Stimulated activated CD4-positive, alpha-beta T cell treated with anti-CD3 and anti-CD28 coated beads, Interleukin-4, amount 100 ng/mL, for 48 hours (primary cell): ENCODE measurements around the gene CDX2.

Experiments used
- DNase-seq, 2 donors: peaks; one replicate each; pipeline ENCODE4 v3.0.0-alpha.2; 2020; ENCODE audit warnings: low read depth in 2 of 2

The CDX2 gene

DNA sequence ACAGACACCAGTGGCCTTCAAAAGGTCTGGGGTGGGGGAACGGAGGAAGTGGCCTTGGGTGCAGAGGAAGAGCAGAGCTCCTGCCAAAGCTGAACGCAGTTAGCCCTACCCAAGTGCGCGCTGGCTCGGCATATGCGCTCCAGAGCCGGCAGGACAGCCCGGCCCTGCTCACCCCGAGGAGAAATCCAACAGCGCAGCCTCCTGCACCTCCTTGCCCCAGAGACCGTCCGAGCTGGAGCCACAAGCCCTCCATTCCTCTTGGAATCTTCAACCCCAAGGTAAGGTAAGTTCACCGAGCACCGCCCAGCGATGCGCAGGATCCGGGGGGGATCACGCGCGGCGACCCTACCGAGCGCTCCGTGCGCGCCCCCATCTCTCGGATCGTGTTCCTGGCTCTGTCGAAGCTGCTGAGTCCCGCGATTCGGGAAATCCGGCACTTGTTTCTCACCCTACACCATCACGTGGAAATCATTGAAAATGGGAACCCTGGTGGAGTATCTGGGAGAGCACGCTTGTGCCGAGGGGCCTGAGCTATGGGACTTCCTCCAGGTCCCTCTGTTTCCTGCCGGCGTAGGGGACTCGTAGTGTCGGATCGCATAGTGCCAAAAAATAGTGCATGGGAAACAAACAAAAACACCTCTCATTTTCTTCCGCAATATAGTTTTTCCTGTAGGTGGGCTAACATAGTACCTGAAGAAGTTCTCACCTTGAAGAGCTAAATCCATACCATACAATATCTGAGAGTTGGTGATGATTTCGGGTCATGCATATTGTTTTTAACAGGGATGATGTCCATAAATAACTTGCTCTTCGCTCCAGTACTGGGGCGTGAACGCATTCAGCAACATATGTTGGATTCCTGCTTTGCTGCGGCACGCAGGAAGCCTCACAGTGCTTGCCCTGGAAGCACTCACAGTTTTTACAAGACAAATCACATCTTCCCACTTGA, 40.0 kb downstream of the CDX2 start:
- no peak for DNase-seq

DNA sequence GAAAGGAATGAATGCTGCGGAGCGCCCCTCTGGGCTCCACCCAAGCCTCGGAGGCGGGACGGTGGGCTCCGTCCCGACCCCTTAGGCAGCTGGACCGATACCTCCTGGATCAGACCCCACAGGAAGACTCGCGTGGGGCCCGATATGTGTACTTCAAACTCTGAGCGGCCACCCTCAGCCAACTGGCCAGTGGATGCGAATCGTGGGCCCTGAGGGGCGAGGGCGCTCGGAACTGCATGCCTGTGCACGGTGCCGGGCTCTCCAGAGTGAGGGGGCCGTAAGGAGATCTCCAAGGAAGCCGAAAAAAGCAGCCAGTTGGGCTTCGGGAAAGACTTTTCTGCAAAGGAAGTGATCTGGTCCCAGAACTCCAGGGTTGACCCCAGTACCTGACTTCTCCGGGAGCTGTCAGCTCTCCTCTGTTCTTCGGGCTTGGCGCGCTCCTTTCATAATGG, 40.7 kb downstream of the CDX2 start:
- no peak for DNase-seq

DNA sequence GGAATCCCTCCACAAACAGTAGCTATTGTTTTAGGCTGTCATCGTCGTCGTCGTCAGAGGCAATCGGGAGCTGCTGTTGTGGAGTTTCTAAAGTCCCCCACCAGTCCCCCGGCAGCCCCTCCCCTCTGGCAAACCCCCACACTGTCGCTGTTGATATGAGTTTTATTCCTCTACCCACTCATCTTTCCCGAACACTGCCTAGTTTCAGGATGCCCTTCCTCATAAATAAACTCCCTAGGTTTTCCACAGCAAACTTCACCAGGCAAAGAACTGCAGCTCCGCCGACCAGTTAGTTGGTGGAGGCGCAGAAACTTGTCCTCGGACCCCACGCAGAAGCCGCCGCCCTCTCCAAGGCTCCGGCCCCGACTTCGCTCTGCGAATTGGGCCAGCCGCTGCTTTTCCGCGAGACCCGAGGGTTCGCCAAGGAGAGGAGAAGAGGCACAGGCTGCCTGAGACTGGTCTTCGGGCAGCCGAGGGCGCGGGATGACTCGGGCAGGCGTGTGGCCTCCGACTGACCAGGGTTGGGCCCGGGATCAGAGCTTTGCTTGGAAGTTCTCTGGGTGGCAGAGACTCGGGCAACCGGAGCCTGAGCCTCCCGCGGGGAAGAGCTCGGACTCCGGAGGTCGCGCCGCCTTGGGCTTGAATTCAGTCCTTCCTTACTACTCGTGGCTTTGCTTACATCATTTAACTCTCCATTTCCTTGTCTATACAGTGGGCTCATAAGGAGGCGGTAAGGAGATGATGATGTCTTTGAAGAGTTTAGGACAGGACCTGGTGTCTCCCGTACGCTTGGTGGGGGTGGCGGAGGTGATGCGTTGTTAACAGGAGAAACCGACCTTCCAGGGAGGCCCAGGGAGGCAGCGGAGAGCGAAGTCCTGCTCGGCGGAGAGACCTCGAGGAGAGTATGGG, 41.4 kb downstream of the CDX2 start:
- no peak for DNase-seq

DNA sequence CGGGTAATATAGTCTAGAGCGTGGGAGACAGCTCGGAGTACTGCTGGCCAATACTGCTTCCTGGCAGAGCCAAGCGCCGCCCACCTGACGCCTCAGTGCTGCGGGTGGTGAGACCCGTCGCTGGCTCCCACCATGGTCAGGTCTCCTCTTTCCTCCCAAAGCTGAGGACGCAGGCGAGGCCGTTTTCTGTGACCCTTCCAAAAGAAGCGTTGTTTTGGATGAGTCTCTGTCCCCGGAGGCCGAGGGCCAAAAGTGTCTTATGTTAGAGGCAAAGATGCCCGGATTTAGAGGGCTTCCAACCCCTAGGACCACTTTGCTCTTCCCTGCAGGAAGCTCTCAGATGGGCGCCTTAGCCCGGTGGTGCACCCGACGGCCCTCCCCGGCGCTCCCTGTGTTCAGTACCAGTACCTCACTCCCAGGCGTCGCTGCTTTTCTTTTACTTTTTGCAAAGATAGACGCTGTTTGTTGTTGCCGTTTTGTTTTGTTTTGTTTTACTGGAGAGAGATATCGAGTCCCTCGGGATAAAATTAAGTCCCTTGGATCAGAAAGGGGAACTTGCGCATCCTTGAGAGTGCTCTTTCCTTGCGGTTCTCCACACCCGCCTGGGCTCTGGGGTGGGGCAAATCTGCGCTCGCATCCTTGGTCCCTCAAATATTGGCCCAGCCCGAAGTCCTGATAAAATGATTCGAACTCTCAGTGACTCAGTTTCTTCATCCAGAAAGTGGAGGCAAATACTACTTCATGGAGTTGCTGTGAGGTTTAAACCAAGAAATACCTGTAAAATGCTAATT, 42.3 kb downstream of the CDX2 start:
- DNase-seq: no peak

DNA sequence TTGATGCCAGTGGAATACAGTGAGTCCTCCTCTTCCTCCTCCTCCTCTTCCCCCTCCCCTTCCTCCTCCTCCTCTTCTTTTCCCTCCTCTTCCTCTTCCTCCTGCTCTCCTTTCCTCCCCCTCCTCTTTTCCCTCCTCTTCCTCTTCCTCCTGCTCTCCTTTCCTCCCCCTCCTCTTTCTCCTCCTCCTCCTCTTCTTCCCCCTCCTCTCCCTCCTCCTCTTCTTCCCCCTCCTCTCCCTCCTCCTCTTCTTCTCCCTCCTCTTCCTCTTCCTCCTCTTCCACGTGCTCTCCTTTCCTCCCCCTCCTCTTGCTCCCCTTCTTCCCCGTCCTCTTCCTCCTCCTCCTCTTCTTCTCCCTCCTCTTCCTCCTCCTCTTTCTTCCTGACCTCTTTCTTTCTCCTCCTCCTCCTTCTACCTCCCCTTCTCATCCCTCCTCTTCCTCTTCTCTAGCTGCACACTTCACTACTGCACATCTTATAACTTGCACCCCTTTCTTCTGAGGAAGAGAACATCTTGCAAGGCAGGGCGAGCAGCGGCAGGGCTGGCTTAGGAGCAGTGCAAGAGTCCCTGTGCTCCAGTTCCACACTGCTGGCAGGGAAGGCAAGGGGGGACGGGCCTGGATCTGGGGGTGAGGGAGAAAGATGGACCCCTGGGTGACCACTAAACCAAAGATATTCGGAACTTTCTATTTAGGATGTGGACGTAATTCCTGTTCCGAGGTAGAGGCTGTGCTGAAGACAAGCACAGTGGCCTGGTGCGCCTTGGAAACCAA, 43.7 kb downstream of the CDX2 start:
- DNase-seq: no peak

DNA sequence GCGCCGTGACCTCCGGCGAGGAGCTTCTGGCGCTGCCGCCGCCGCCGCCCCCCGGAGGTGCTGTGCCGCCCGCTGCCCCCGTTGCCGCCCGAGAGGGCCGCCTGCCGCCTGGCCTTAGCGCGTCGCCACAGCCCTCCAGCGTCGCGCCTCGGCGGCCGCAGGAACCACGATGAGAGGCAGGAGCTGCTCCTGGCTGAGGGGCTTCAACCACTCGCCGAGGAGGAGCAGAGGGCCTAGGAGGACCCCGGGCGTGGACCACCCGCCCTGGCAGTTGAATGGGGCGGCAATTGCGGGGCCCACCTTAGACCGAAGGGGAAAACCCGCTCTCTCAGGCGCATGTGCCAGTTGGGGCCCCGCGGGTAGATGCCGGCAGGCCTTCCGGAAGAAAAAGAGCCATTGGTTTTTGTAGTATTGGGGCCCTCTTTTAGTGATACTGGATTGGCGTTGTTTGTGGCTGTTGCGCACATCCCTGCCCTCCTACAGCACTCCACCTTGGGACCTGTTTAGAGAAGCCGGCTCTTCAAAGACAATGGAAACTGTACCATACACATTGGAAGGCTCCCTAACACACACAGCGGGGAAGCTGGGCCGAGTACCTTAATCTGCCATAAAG, 44.5 kb downstream of the CDX2 start:
- DNase-seq: no peak

DNA sequence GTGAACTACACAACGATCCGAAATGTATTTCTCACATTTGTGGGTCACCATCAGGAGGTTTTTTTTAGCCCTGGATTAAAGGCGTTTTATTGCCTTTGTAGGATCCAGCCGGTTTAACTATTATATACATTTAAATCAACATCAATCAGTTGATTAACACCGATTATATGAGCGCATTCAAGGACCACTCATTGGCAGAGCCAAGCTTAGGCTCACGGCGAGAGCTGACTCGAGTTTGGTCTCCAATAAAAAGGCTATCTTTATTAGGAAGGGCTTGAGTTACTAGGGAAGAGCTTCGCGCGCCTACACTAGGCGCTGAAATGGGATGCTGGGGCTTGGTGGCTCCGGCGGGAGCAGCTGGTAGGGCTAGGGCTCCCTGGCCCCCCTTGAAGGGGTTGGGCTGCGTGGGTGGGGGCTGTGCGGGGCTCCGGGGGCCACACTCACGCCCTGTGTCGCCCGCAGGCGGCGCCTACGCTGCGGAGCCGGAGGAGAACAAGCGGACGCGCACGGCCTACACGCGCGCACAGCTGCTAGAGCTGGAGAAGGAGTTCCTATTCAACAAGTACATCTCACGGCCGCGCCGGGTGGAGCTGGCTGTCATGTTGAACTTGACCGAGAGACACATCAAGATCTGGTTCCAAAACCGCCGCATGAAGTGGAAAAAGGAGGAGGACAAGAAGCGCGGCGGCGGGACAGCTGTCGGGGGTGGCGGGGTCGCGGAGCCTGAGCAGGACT, 45.2 kb downstream of the CDX2 start:
- no peak for DNase-seq

DNA sequence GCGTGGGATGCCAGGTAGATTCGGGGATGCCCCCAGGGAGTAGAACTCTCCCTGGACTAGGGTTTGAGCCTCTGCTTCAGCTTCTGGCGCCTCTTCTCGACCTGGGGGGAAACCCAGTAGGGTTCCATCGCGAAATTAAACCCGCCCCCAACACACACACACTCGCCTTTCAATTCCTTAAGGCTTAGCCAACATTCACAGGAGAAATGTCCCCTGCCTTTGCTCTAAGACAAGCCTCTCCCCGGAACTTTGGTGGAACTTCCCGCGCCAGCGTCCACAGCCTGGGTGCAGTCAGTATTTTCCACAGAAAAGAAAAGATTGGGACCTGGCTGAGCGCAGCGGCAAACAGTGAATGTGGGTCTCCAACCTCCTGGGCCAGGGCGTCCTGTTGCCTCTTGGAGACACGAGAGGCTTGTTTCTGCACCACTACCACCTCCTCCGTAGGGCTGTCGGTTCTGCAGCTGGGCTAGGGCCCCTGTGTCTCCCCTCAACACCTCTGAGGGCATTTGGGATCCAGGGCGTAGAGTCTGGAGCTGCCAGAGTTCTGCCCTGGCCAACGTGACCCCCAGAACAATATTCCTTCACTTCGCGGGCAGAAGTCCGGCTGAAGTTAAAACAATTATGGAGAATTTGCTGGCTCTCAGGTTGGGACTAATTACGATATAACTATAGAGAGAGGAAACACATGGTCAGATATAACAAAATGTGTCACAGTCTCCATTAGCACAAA, 46.1 kb downstream of the CDX2 start:
- DNase-seq: no peak

DNA sequence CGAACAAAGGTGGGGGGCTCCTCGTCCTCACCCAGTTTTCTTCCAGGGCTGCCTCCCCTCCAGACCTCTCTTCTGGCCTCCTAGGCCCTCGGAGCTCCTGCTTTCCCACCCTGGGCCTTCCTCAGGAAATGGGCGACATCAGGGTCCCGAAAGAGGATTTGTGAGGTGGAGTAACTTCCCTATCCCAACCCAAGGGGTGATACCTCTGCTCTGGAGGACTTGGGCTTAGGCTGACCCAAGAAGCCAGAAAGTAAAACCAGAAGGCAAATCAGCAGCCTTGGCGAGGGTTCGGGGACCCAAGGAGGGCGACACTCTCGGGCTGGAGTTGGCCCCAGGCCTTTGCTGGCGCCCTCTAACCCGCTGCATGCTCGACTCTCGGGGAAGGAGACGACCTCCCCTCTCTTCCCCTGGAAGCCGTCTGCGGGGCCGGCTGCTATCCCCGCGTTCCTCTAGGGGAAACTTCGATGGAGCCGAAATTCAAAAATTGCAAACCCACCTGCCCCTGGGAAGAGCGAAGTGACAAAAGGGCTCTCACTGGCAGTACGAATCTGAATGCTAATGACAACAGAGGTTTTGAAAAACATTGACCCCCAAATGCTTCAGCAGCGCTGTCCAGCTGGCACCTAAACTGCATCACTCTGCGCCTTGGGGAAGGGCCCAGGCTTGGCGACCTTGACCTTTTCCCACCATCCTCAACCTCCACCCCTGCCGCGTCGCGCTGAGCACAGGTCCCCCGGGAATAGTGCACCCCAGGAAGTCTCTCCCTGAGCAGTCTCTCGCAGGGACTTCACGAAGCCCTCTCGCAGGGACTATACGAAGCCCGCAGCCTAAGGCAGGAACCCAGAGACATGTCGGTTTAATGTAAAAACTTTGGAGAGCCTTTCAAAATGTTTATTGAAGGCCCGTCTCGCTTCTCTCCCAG, 46.9 kb downstream of the CDX2 start:
- no peak for DNase-seq

DNA sequence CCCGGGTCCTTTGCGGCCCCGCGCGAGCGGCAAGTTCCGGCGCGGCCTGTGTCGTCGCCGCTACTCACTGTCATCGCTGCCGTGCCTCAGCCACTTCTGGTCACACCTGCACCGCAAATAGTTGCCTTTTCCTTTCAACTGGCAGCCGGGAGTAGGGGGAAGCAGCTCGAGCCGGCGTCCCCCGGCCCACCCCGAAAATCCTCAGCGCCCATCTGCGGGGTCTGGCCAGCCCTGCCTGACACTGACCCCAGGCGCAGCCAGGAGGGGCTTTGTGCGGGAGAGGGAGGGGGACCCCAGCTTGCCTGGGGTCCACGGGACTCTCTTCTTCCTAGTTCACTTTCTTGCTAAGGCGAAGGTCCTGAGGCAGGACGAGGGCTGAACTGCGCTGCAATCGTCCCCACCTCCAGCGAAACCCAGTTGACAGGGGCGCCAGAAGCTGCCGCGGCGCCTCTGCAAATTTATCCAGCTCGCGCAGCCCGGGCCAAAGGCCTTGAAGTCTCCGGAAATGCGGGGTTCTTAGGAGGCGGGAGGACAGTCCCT, 47.6 kb downstream of the CDX2 start:
- no peak for DNase-seq

DNA sequence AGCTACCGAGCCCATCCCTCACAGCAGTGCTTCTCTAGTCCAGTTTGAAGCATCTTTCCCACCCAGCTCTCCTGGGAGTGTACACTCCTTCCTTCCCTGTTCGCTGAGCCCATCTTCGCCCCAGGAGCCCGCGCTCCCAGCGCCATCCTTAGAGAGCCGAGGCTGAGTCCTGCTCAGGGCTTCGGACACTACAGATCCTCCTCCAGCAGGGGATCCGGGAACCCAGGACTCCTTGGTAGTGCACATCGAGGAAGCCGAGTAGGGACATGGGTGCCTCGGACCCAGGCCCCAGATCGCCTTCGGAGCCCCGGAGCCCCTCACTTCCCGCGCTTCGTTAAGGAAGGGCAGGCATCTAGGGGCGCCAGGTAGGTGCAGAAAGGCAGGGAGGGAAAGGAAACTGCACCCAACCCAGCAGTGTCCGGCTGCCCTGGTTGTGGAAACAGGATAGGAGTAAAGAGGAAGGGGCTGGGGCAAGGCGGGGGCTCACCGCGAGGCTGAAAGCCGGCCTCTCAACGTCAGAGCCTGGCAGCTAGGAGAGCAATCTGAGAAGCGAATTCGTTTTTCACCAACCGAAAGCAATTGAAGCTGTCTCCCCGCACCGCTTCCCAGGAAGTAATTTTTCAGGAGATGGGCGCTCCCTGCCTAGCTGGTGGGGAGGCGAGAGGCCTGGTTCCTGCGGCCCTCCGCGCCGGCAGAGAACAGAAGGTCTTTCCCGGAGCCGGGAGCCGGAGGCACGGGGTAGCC, 48.3 kb downstream of the CDX2 start:
- DNase-seq: no peak

DNA sequence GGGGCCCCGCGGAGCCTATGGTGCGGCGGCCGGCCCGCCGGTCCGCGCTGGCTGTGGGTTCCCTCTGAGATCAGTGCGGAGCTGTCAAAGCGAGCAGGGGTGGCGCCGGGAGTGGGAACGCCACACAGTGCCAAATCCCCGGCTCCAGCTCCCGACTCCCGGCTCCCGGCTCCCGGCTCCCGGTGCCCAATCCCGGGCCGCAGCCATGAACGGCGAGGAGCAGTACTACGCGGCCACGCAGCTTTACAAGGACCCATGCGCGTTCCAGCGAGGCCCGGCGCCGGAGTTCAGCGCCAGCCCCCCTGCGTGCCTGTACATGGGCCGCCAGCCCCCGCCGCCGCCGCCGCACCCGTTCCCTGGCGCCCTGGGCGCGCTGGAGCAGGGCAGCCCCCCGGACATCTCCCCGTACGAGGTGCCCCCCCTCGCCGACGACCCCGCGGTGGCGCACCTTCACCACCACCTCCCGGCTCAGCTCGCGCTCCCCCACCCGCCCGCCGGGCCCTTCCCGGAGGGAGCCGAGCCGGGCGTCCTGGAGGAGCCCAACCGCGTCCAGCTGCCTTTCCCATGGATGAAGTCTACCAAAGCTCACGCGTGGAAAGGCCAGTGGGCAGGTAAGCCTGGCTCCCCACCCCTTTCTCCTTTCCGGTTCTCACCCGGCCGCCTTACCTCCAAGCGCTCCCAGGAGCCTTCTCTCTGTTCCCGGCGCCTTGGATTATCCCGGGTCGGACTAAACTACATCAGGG, 49.0 kb downstream of the CDX2 start, which contains the start of gene PDX1:
Gene PDX1, plus strand, starts transcription at position 67 of the 743 bp plus-strand sequence. Its CDS starts 139 bp downstream, at position 206.
- DNase-seq: no peak

DNA sequence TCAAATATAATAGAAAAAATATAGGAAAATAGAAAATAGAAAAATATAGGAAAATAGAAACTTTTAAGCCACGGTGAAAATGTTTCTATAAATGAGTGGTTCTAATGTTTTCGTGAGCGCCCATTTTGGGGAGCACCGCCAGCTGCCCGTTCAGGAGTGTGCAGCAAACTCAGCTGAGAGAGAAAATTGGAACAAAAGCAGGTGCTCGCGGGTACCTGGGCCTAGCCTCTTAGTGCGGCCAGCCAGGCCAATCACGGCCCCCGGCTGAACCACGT, 49.5 kb downstream of the CDX2 start:
- no peak for DNase-seq

DNA sequence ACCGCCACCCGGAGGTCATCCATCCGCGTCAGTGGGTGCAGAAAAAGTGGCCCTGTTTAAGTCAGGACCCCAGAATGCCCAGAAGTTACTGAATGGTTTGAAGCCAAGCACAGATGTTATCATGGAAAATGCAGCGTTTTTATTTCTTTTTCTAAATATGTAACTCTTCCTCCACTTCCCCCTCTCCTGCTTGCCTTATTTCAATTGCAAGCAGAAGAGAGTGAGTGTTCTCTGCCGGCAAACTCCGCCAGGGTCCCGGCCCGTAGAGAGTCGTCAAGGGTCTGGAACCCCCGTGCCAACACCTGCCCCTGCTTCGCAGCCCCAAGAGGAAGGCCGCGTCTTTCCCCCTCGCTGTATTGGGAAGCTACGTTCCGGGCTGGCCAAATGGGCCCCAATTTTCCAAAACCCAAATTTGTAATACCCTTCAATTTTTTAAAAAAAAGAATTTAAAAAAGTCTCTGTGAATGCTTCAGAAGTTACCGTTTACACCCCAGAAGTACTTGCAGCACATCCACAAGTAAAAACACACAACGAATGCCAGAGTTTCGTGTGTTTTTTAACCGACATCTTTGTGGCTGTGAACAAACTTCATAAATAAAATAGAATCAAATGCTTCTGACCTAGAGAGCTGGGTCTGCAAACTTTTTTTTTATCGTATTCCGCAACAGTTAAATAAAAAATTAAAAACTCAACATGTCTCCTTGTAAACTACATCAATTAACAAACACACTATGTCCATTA, 50.0 kb downstream of the CDX2 start:
- DNase-seq: no peak

DNA sequence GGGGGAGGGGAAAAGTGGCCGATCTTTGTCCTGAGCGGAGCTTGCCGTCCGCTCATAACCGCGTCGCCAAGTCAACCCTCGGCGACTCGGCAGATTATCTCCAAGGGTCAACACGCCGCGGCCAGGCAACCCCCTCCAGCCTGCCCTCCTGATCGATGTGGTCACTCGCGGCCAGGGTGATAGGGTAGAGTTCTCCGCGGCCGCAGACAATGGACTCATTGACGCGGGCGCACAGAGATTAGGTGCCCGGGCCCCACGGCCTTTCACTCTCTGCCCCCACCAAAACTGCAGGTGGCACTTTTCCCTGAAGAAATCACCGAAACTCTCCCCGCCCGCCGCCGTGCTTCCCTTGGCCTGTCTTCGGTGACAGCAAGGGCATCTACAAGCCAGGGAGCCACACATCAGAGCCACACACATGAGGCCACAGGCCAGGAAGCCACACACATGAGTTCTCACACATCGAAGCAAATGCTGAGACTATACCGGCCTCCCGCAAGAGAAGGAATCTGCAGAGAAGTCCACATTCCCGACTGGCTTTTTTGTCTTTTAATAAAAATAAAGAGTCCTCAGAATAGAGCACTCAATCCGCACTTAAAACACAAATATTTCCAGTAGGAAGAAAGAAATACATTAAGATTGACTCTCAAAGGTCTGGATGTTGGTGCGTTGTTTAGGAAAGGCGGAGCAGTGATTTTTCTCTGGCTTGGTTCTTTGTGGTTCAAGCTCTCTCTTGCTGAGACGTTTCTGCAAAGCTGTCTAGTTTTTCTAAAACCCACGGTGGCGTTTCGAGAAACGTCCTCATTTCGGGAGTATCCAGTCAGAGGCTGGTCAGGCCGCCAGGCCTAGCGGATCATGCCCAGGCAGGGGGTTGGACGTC, 50.8 kb downstream of the CDX2 start:
- DNase-seq: no peak
